Measurements from ENCODE around the gene MAN2A2.

MAN2A2 gene

DNA sequence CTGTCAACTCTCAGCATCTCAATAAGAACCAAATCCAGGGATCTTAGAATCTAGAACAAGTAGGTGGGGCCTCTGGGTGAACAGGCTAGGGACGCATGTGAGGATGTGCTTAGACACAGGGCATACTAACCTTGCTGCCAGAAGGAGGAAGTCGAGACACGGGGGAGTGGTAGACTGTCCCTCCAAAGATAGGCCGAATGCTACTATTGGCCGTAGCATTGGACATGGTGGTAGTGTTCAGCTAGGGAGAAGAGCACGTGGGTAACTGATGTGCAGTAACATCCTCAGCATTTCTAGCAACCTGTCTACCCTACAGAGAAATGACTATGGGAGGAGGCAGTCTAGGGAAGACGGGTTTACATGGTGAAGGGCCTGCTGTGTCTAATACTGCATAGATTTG is 67.2 kb downstream of the MAN2A2 start:
- no peak for FAIRE-seq

DNA sequence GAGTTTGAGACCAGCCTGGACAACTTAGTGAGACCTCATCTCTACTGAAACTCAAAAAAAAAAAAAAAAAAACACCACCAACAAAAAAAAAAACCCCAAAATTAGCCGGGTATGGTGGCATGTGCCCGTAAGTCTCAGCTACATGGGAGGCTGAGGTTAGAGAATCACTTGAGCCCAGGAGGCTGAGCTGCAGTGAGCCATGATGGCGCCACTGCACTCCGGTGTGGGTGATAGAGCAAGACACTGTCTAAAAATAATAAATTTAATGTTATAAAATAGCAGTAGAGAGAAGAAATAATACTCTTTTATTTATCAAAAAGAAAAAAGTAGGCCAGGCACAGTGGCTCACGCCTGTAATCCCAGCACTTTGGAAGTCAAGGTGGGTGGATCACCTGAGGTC is 69.0 kb downstream of the MAN2A2 start:
- no peak for FAIRE-seq
